Naive thymus-derived CD8-positive, alpha-beta T cell (primary cell): ENCODE measurements around the gene PCDH8. TPM values are rescaled to one million over a fixed set of nuclear protein-coding genes. Genes with fewer than 3 reads are reported as not detected.

Source experiments
- ATAC-seq, 2 donors: fragments of 150-1000 bp; cut with Tn5 transposase in 1 of 2; sonication (Bioruptor Pico), chemical (Tn5 transposase) in 1 of 2; 1 replicate in 1 of 2; 2 replicates in 1 of 2; pipeline ENCODE4 v1.10.0; 2021; ENCODE audit warnings: mild to moderate bottlenecking in 2 of 2, moderate library complexity in 2 of 2
- POLR2A ChIA-PET: fragments of 350-600 bp; sonication (Branson Sonifier 250); formaldehyde crosslinking; loops from one replicate; lab custom pipeline; 2021; ENCODE audit warnings: antibody characterized with exemption; lab: Charles Lee
- DNase-seq, 10 donors: peaks; one replicate each; pipeline versions ENCODE4 v3.0.0 to v3.0.0-alpha.2; 2020 to 2022
- H3K27ac Mint-ChIP-seq, 10 donors: one replicate each; pipeline ENCODE4 v1.8.0; 2020 to 2022; ENCODE audit warnings: mild to moderate bottlenecking in 10 of 10, mixed read lengths in 10 of 10, moderate library complexity in 4 of 10, inconsistent platforms in 1 of 10
- H3K27me3 Mint-ChIP-seq, 5 donors: one replicate each; pipeline ENCODE4 v1.8.0; 2021 to 2022; ENCODE audit warnings: mixed read lengths in 5 of 5
- H3K36me3 Mint-ChIP-seq, 3 donors: one replicate each; pipeline ENCODE4 v1.8.0; 2020 to 2022; ENCODE audit warnings: mixed read lengths in 3 of 3, mild to moderate bottlenecking in 2 of 3, inconsistent platforms in 1 of 3
- H3K4me1 Mint-ChIP-seq, 4 donors: one replicate each; pipeline ENCODE4 v1.8.0; 2021 to 2022; ENCODE audit warnings: mixed read lengths in 4 of 4
- H3K4me3 Mint-ChIP-seq, 10 donors: one replicate each; pipeline ENCODE4 v1.8.0; 2020 to 2022; ENCODE audit warnings: mild to moderate bottlenecking in 10 of 10, mixed read lengths in 10 of 10, moderate library complexity in 6 of 10, inconsistent platforms in 1 of 10
- H3K9me3 Mint-ChIP-seq, 9 donors: one replicate each; pipeline ENCODE4 v1.8.0; 2020 to 2022; ENCODE audit warnings: mixed read lengths in 9 of 9, mild to moderate bottlenecking in 3 of 9, inconsistent platforms in 1 of 9, moderate library complexity in 1 of 9
- microRNA-seq: library from miRNA; unstranded; fragments of <30 nt; microRNA quantifications from one replicate; pipeline ENCODE4 v1.2.0, GENCODE V29; 2022; ENCODE audit warnings: borderline microRNAs expressed
- polyA plus RNA-seq, 3 donors: library from polyadenylated mRNA; unstranded; fragments of 300-500 nt; fragmentation: Illumina TruSeq; gene quantifications; one replicate each; pipeline ENCODE4 v1.2.3, GENCODE V29; 2021
- total RNA-seq, 8 experiments: library from RNA in 2 of 8; stranded (reverse) in 2 of 8; gene quantifications; one replicate each; pipeline ENCODE4 v1.2.3 and lab custom pipeline; 2021 to 2026

PCDH8 gene
- total and polyA plus RNA-seq, 5 experiments from 2014 or later, result not detected

GRCh38 chr13:52806029-52806428 lies 42.4 kb downstream of the PCDH8 start:
- Mint-ChIP-seq H3K27ac (no peak overlapping the region), H3K4me1 (peaks cover 0 to 4% (median 1%) of the 10 kb centered on the region in 4 donors), H3K27me3 (peaks cover 10 to 46% (median 31%) of the 10 kb centered on the region in 5 donors), H3K9me3 (no peaks in the 10 kb centered on the region), H3K36me3 (no peaks in the 10 kb centered on the region), H3K4me3 (no peak overlapping the region)
- no peak for ATAC-seq
- no peak for DNase-seq
- POLR2A ChIA-PET, result no interaction called here

GRCh38 chr13:52804202-52804641 lies 44.2 kb downstream of the PCDH8 start:
- no peak for ATAC-seq
- H3K9me3 Mint-ChIP-seq, result peaks cover 0 to 2% (median 0%) of the 10 kb centered on the region in 9 donors

GRCh38 chr13:52800856-52801255 lies 47.6 kb downstream of the PCDH8 start:
- Mint-ChIP-seq H3K36me3 (no peaks in the 10 kb centered on the region), H3K27me3 (peaks cover 11 to 41% (median 34%) of the 10 kb centered on the region in 5 donors), H3K27ac (no peak overlapping the region), H3K4me3 (no peak overlapping the region), H3K4me1 (no peaks in the 10 kb centered on the region), H3K9me3 (peaks cover 0 to 2% (median 0%) of the 10 kb centered on the region in 9 donors)
- POLR2A ChIA-PET, result no interaction called here
- DNase-seq (no peak), ATAC-seq (no peak)

More at GRCh38 chr13:52804202-52804641, 44.2 kb downstream of the PCDH8 start:
- POLR2A ChIA-PET, result no interaction called here
- no peaks in the 10 kb centered on the region for H3K36me3 Mint-ChIP-seq
- peaks cover 10 to 46% (median 32%) of the 10 kb centered on the region in 5 donors for H3K27me3 Mint-ChIP-seq
- no peak for DNase-seq
- H3K27ac Mint-ChIP-seq, result no peak overlapping the region
- no peak overlapping the region for H3K4me3 Mint-ChIP-seq
- no peaks in the 10 kb centered on the region for H3K4me1 Mint-ChIP-seq

DNA sequence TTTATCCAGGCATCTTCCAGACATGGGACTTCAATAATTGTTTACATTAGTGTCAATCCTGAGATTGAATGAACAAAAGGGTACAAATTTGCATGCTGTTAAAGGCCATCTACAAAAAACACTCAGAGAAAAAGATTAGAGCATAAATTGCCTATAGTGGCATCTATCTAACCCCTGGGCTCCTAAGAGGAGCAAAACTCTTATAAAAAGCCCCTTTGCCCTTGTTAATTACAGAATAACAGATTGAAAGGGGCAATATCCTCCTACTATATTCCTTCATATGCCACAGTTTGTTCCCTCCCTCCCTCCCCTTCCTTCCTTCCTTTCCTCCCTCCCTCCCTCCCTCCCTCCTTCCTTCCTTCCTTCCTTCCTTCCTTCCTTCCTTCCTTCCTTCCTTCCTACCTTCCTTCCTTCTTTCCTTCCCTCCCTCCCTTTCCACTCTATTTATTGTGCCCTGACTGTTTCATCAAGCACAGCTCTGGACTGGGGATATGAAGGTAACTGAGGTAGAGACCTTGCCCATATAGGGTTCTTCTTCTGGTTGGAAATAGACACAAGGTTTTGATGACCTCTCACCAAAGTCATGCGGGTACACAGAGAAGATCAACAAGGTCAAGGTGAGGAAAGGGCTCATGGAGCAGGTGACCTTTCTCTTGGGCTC lies 49.5 kb downstream of the PCDH8 start:
- ATAC-seq, result no peak
- Mint-ChIP-seq H3K27ac (no peak overlapping the region), H3K9me3 (peaks cover 0 to 2% (median 0%) of the 10 kb centered on the region in 9 donors), H3K4me3 (no peak overlapping the region), H3K4me1 (no peaks in the 10 kb centered on the region), H3K27me3 (peaks cover 11 to 27% (median 23%) of the 10 kb centered on the region in 5 donors), H3K36me3 (no peaks in the 10 kb centered on the region)
- no peak for DNase-seq
- POLR2A ChIA-PET, result no interaction called here

GRCh38 chr13:52797176-52797575 lies 51.3 kb downstream of the PCDH8 start:
- peaks cover 7 to 15% (median 12%) of the 10 kb centered on the region in 5 donors for H3K27me3 Mint-ChIP-seq
- H3K4me3 Mint-ChIP-seq, result no peak overlapping the region
- H3K9me3 Mint-ChIP-seq, result peaks cover 0 to 2% (median 0%) of the 10 kb centered on the region in 9 donors
- H3K27ac Mint-ChIP-seq, result no peak overlapping the region
- ATAC-seq, result no peak
- no peaks in the 10 kb centered on the region for H3K4me1 Mint-ChIP-seq
- no peak for DNase-seq
- POLR2A ChIA-PET, result no interaction called here
- no peaks in the 10 kb centered on the region for H3K36me3 Mint-ChIP-seq

GRCh38 chr13:52794589-52794988 lies 53.9 kb downstream of the PCDH8 start:
- no peak overlapping the region for H3K4me3 Mint-ChIP-seq
- peak overlapping the region in 1 of 10 donors; percentile 1 for H3K27ac Mint-ChIP-seq
- DNase-seq (no peak), ATAC-seq (no peak)
- no peaks in the 10 kb centered on the region for H3K36me3 Mint-ChIP-seq
- POLR2A ChIA-PET, result no interaction called here
- peaks cover 9 to 28% (median 12%) of the 10 kb centered on the region in 5 donors for H3K27me3 Mint-ChIP-seq
- H3K9me3 Mint-ChIP-seq, result no peaks in the 10 kb centered on the region
- H3K4me1 Mint-ChIP-seq, result no peaks in the 10 kb centered on the region

DNA sequence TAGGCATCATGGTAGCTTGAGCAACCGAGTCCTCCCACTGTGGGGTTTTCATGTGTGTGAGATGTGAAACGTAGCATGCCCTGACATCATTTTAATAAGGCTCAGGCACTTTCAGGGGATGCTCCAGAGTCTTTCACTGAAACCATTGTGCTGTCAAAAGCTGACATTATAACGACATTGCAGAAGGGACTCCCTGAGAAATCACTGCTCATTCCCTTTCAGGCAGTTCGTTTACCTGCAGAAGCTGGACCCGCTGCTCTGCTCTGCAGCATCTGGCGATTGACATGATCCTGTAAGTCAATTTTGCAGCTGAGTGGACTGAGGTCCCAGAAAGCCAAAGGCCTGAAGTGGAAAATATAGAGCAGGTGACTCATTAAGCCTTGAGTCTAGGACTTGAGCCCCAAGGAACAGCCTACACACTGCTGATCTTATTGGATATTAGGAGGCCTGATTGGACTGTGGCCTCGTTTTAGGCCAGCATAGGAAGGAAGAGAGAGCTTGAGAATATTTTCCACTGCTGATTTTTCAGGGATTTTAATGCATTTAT lies 54.9 kb downstream of the PCDH8 start:
- DNase-seq (no peak), ATAC-seq (no peak)
- Mint-ChIP-seq H3K36me3 (no peaks in the 10 kb centered on the region), H3K27me3 (peaks cover 5 to 29% (median 10%) of the 10 kb centered on the region in 5 donors), H3K4me1 (no peaks in the 10 kb centered on the region), H3K4me3 (no peak overlapping the region), H3K9me3 (no peaks in the 10 kb centered on the region), H3K27ac (peak overlapping the region in 1 of 10 donors; percentile 63)
- POLR2A ChIA-PET, result no interaction called here

Small RNAs within 50 kb of the gene (microRNA-seq; reads per million reads assigned to microRNA genes)
- not detected for gene MIR759

Other genes starting within 250 kb of the PCDH8 start
- 10 to 100 TPM; 18.1 to 19.2 TPM for gene HNRNPA1L2, start 206.2 kb downstream of the PCDH8 start, total RNA-seq
- 10 to 100 TPM in 1 of 3 donors, 1 to 10 TPM in 2; 6.5 to 11.3 (median 8.7) TPM for gene HNRNPA1L2, start 206.2 kb downstream of the PCDH8 start, polyA plus RNA-seq
- 10 to 100 TPM; 38.7 to 45.4 TPM for gene SUGT1, start 195.8 kb downstream of the PCDH8 start, total RNA-seq
- 10 to 100 TPM; 50.4 to 53.1 (median 51.3) TPM for gene SUGT1, start 195.8 kb downstream of the PCDH8 start, polyA plus RNA-seq
- not detected for gene CNMD, start 108.8 kb downstream of the PCDH8 start, total RNA-seq
- gene CNMD, start 108.8 kb downstream of the PCDH8 start, polyA plus RNA-seq, result not detected
- not detected for gene OLFM4, start 180.2 kb upstream of the PCDH8 start, total RNA-seq
- gene OLFM4, start 180.2 kb upstream of the PCDH8 start, polyA plus RNA-seq, result not detected